HepG2 (cell line): ENCODE results near the gene PLXND1. TPM values are rescaled to one million over a fixed set of nuclear protein-coding genes. Genes with fewer than 3 reads are reported as not detected.

Experiments used
- ATAC-seq: fragments of 200-7000 bp; cut with Tn5 transposase; 3 replicates; pipeline ENCODE4 v1.9.1; 2020; ENCODE audit warnings: mild to moderate bottlenecking, moderate library complexity
- BruUV-seq: library from RNA; stranded (reverse); fragments of 400-500 nt; replicated peaks from 2 replicates; lab custom pipeline; 2021; lab: Mats Ljungman, UMichigan
- CTCF ChIA-PET: fragments of 300-600 bp; formaldehyde crosslinking; extraction: SDS; loops from one replicate; lab custom pipeline; 2021; ENCODE audit warnings: low total read pairs, inconsistent platforms, low intra/inter-chr PET ratio; lab: Yijun Ruan, JAX
- POLR2A ChIA-PET: fragments of 350-600 bp; sonication (Branson Sonifier 250); formaldehyde crosslinking; loops from one replicate; lab custom pipeline; 2020; ENCODE audit warnings: antibody characterized with exemption, inconsistent platforms; lab: Yijun Ruan, JAX
- DNase-seq: peaks from one replicate; pipeline ENCODE4 v3.0.0-alpha.2; 2015; ENCODE audit warnings: low spot score
- FAIRE-seq: peaks from 3 replicates; lab custom pipeline; 2011; peaks lifted over from hg19 to GRCh38; lab: Jason Lieb, UNC
- H2AFZ ChIP-seq: one replicate; pipeline ENCODE4 v1.6.1; 2011; ENCODE audit warnings: low read length, inconsistent platforms
- H3K27ac ChIP-seq: fragments of 300-600 bp; 3 replicates; pipeline ENCODE4 v1.8.0; 2011; ENCODE audit warnings: mixed run types, mild to moderate bottlenecking, mixed read lengths, low read length, inconsistent platforms; ENCODE audit not compliant: insufficient read depth; ENCODE audit errors: extremely low read length
- H3K27me3 ChIP-seq, 2 experiments: fragments of 200-600 bp in 1 of 2; 2 replicates in 1 of 2; 3 replicates in 1 of 2; pipeline versions ENCODE4 v1.6.0 to v1.8.0; 2011; ENCODE audit warnings: low read length in 2 of 2, mild to moderate bottlenecking in 2 of 2, moderate library complexity in 2 of 2, inconsistent platforms in 1 of 2; ENCODE audit not compliant: insufficient read depth in 2 of 2, control insufficient read depth in 1 of 2
- H3K36me3 ChIP-seq, 2 experiments: fragments of 200-600 bp in 1 of 2; replicated peaks in 1 of 2; 2 replicates in 1 of 2; 3 replicates in 1 of 2; pipeline versions ENCODE4 v1.5.1 to v1.8.0; 2011; ENCODE audit warnings: low read length in 2 of 2, inconsistent platforms in 1 of 2; ENCODE audit not compliant: insufficient read depth in 2 of 2, control insufficient read depth in 1 of 2
- H3K4me1 ChIP-seq: 2 replicates; pipeline ENCODE4 v1.5.1; 2012; ENCODE audit warnings: low read length, inconsistent platforms; ENCODE audit not compliant: insufficient read depth
- H3K4me2 ChIP-seq: 2 replicates; pipeline ENCODE4 v1.6.0; 2011; ENCODE audit warnings: low read depth, low read length, inconsistent platforms
- H3K4me3 ChIP-seq, 3 experiments: fragments of 200-600 bp in 1 of 3; sonication (generic), shearing (Covaris generic) in 1 of 3; replicated peaks in 1 of 3; 2 replicates each; pipeline ENCODE4 v1.5.1; 2011 to 2016; ENCODE audit warnings: low read length in 3 of 3, inconsistent platforms in 2 of 3, low read depth in 2 of 3, mild to moderate bottlenecking in 2 of 3, control low read depth in 1 of 3, mixed read lengths in 1 of 3; ENCODE audit not compliant: insufficient read depth in 1 of 3
- H3K79me2 ChIP-seq: one replicate; pipeline ENCODE4 v1.6.1; 2011; ENCODE audit warnings: low read length, inconsistent platforms; ENCODE audit not compliant: insufficient read depth
- H3K9ac ChIP-seq: 2 replicates; pipeline ENCODE4 v1.6.0; 2011; ENCODE audit warnings: mild to moderate bottlenecking, low read depth, low read length, inconsistent platforms; ENCODE audit not compliant: insufficient read depth
- H3K9me3 ChIP-seq: 2 replicates; pipeline ENCODE4 v1.5.1; 2012; ENCODE audit warnings: mild to moderate bottlenecking, low read length
- H4K20me1 ChIP-seq: 2 replicates; pipeline ENCODE4 v1.6.0; 2011; ENCODE audit warnings: inconsistent platforms, mild to moderate bottlenecking, low read length, moderate library complexity; ENCODE audit not compliant: insufficient read depth
- HDAC6 ChIP-seq: fragments of 200-600 bp; sonication (generic); IDR thresholded peaks from 2 replicates; pipeline ENCODE4 v1.7.0; 2017; ENCODE audit warnings: mild to moderate bottlenecking, antibody characterized with exemption, low read length, low read depth
- HNRNPL ChIP-seq: fragments of 200-400 bp; formaldehyde crosslinking; IDR thresholded peaks from 2 replicates; pipeline ENCODE4 v1.6.1; 2017; ENCODE audit warnings: mild to moderate bottlenecking, low read depth, low read length
- MBNL3 ChIP-seq: fragments of 250-450 bp; sonication (Bioruptor Pico); conservative IDR thresholded peaks from 2 replicates; pipeline ENCODE4 v1.8.0; 2022; ENCODE audit warnings: mild to moderate bottlenecking, inconsistent platforms
- PHF21A ChIP-seq: sonication (generic); formaldehyde crosslinking; IDR thresholded peaks from 2 replicates; pipeline ENCODE4 v1.5.0; 2020; ENCODE audit warnings: mild to moderate bottlenecking, missing genetic modification reagents
- PRMT3 ChIP-seq: sonication (generic); formaldehyde crosslinking; IDR thresholded peaks from 2 replicates; pipeline ENCODE4 v1.8.1; 2022; ENCODE audit warnings: low read depth, mild to moderate bottlenecking, moderate library complexity, missing genetic modification reagents, borderline replicate concordance
- YY1 ChIP-seq: IDR thresholded peaks from 2 replicates; pipeline ENCODE4 v1.6.1; 2011; ENCODE audit warnings: low read length, low read depth, moderate library complexity, mild to moderate bottlenecking; ENCODE audit not compliant: insufficient read depth, insufficient replicate concordance
- WGBS: methylation state at CpG from one replicate; pipeline ENCODE4 v1.1.6; 2017; ENCODE audit warnings: low lambda C conversion rate; 5-methylcytosine and 5-hydroxymethylcytosine counted together
- in situ Hi-C: cut with HindIII; loops from 2 replicates; pipeline ENCODE4 v1.10.0; 2017; ENCODE audit warnings: low pct_unique_long_range_greater_than_20kb; ENCODE audit not compliant: extremely low pct_ligation_motif_present
- intact Hi-C: fragments of 100-400 bp; cut with micrococcal nuclease; formaldehyde crosslinking; loops from one replicate; pipeline ENCODE4 v1.10.0; 2022; ENCODE audit not compliant: unreplicated experiment
- polyA plus RNA-seq, 8 experiments: library from polyadenylated mRNA; depleted of rRNA in 3 of 8; stranded (reverse) in 7 of 8; unstranded in 1 of 8; fragments of >200 nt; fragmentation: Illumina TruSeq in 4 of 8; extraction: Trizol in 4 of 8; gene quantifications; 2 replicates each; pipeline versions ENCODE4 v1.2.1 to v1.2.3, GENCODE V29; 2011 to 2016; ENCODE audit warnings: low read depth in 4 of 8, missing spikeins in 1 of 8, mixed read lengths in 1 of 8; ENCODE audit not compliant: insufficient read depth in 1 of 8
- total RNA-seq, 5 experiments: library from RNA; depleted of rRNA; stranded (reverse); fragments of >200 nt; fragmentation: Illumina TruSeq; extraction: Trizol; gene quantifications; 2 replicates each; pipeline ENCODE4 v1.2.3, GENCODE V29; 2016; ENCODE audit warnings: low read depth in 1 of 5
- TF ChIP-seq, protein P1 (sequence below): IDR thresholded peaks from 2 replicates; pipeline ENCODE4 v1.6.1; 2016; ENCODE audit warnings: missing genetic modification reagents, missing compliant biosample characterization
- TF ChIP-seq, protein P2 (sequence below): sonication (generic); formaldehyde crosslinking; IDR thresholded peaks from 2 replicates; pipeline ENCODE4 v1.5.1; 2020; ENCODE audit warnings: mild to moderate bottlenecking, missing genetic modification reagents, moderate library complexity

PLXND1 gene
- total and polyA plus RNA-seq, 2 of the 13 experiments (the other 11 are each of a cell fraction or from before 2014, with no cell fraction given), result 15.9 to 42.0 TPM

DNA sequence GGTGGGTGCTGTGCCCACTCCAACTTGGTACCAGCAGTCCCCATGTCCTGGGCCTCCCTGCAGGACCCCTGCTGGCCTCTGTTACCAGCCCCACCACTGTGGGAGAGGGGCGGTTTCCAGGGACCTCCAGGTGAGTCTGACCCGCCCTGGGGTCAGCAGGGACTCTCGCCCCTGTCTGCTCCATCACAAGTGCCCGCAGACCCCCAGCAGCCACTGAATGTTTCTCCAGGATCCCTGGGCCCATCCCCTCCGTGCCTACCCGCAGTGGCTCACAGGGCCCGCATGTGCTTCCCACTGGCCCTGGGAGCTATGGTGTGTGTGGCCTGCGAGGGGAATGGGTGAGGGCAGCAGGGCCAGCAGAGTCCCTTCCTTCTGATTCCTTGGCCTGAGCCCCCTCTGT lies 87.9 kb downstream of the PLXND1 start:
- BruUV-seq, result no TSS peak
- no peak overlapping the region for H3K4me3 ChIP-seq
- no peak overlapping the region for H3K9ac ChIP-seq
- FAIRE-seq, result no peak
- in situ Hi-C loops (no loop called here), intact Hi-C loops (no loop called here)
- H3K9me3 ChIP-seq, result no peaks in the 10 kb centered on the region
- no peak overlapping the region for H3K4me2 ChIP-seq
- peaks cover 61% of the 10 kb centered on the region for H3K4me1 ChIP-seq
- H3K27me3 ChIP-seq, result no peaks in the 10 kb centered on the region
- H3K36me3 ChIP-seq, result no peaks in the 10 kb centered on the region; a peak in 1 of 5 replicates
- no peak for DNase-seq
- 80% methylated on average over 1 of the region's 8 CpGs for WGBS
- no peak overlapping the region for H2AFZ ChIP-seq
- ChIA-PET CTCF (no interaction called here), POLR2A (interaction anchor here (1.5 kb wide), 1 partner anchor 75 kb away, joined by 4 read pairs; no protein-coding TSS in a partner anchor)
- ATAC-seq, result no peak
- no peaks in the 10 kb centered on the region for H3K79me2 ChIP-seq
- TF ChIP-seq, protein P1, sequence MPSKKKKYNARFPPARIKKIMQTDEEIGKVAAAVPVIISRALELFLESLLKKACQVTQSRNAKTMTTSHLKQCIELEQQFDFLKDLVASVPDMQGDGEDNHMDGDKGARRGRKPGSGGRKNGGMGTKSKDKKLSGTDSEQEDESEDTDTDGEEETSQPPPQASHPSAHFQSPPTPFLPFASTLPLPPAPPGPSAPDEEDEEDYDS, result no peak
- TF ChIP-seq MBNL3, result no peak
- TF ChIP-seq YY1, result no peak
- no peak overlapping the region for H3K27ac ChIP-seq
- H4K20me1 ChIP-seq, result no peaks in the 10 kb centered on the region

DNA sequence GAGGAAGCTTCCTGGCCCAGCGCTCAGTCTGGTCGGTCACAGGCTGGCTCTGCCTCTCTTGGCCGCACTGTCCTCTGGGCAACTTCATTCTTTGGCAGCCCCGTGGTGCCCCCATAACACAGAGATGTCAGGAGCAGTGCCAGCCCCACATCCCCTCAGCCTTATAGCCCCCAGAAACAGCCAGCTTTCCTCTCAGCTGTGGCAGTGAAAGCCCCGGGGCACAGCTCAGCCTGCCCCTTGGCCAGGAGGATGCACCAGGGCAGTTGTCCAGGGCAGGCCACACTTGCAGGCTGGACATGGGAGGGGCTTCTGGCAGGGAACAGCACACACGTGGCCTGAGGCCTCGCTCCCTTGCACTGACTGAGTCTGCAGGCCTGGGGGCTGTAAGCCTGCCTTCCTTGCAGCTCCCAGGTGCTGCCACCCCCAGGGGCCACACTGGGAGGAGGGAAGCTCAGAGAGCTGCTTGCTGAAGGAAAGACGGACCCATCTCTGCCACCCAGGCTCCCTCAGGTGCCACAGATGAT lies 88.4 kb downstream of the PLXND1 start:
- no peak overlapping the region for H3K27ac ChIP-seq
- no peaks in the 10 kb centered on the region; a peak in 1 of 5 replicates for H3K36me3 ChIP-seq
- FAIRE-seq, result no peak
- H3K27me3 ChIP-seq, result no peaks in the 10 kb centered on the region
- BruUV-seq, result no TSS peak
- ChIA-PET CTCF (no interaction called here), POLR2A (interaction anchor here (1.5 kb wide), 1 partner anchor 75 kb away, joined by 4 read pairs; no protein-coding TSS in a partner anchor)
- WGBS, result 82% methylated on average over 4 of the region's 8 CpGs
- no peaks in the 10 kb centered on the region for H4K20me1 ChIP-seq
- H2AFZ ChIP-seq, result no peak overlapping the region
- in situ Hi-C loops, result no loop called here
- ATAC-seq, result no peak; the same call in 2 of the 3 replicates
- intact Hi-C loops, result no loop called here
- H3K4me1 ChIP-seq, result peaks cover 61% of the 10 kb centered on the region
- DNase-seq, result no peak
- H3K4me3 ChIP-seq, result no peak overlapping the region
- no peaks in the 10 kb centered on the region for H3K79me2 ChIP-seq
- no peak overlapping the region for H3K4me2 ChIP-seq
- TF ChIP-seq HDAC6, result no peak
- TF ChIP-seq PRMT3 (CRISPR knock-in tag), result no peak
- TF ChIP-seq HNRNPL, result 0 out of 2 replicates have a peak, but pooled peaks have one; percentile 24
- TF ChIP-seq, protein P2, sequence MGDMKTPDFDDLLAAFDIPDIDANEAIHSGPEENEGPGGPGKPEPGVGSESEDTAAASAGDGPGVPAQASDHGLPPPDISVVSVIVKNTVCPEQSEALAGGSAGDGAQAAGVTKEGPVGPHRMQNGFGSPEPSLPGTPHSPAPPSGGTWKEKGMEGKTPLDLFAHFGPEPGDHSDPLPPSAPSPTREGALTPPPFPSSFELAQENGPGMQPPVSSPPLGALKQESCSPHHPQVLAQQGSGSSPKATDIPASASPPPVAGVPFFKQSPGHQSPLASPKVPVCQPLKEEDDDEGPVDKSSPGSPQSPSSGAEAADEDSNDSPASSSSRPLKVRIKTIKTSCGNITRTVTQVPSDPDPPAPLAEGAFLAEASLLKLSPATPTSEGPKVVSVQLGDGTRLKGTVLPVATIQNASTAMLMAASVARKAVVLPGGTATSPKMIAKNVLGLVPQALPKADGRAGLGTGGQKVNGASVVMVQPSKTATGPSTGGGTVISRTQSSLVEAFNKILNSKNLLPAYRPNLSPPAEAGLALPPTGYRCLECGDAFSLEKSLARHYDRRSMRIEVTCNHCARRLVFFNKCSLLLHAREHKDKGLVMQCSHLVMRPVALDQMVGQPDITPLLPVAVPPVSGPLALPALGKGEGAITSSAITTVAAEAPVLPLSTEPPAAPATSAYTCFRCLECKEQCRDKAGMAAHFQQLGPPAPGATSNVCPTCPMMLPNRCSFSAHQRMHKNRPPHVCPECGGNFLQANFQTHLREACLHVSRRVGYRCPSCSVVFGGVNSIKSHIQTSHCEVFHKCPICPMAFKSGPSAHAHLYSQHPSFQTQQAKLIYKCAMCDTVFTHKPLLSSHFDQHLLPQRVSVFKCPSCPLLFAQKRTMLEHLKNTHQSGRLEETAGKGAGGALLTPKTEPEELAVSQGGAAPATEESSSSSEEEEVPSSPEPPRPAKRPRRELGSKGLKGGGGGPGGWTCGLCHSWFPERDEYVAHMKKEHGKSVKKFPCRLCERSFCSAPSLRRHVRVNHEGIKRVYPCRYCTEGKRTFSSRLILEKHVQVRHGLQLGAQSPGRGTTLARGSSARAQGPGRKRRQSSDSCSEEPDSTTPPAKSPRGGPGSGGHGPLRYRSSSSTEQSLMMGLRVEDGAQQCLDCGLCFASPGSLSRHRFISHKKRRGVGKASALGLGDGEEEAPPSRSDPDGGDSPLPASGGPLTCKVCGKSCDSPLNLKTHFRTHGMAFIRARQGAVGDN (CRISPR knock-in tag), result peak; percentile 46
- TF ChIP-seq PHF21A (CRISPR knock-in tag), result no peak
- no peaks in the 10 kb centered on the region for H3K9me3 ChIP-seq
- H3K9ac ChIP-seq, result no peak overlapping the region
